Activated T-cell treated with anti-CD3 and anti-CD28 coated beads, Interleukin-2, amount 50 U/mL, for 72 hours (primary cell): ENCODE measurements around the gene SRRT. TPM values are rescaled to one million over a fixed set of nuclear protein-coding genes. Genes with fewer than 3 reads are reported as not detected.

Experiments used
- ATAC-seq, 2 donors: fragments of 150-1000 bp; cut with Tn5 transposase; replicated peaks in 1 of 2; 2 replicates each; pipeline ENCODE4 v1.10.0; 2021; ENCODE audit warnings: moderate library complexity in 2 of 2, mild to moderate bottlenecking in 1 of 2
- DNase-seq, 2 donors: peaks; one replicate each; pipeline ENCODE4 v3.0.0; 2021 to 2022; ENCODE audit warnings: mixed read lengths in 1 of 2
- H3K27ac Mint-ChIP-seq: one replicate; pipeline ENCODE4 v1.8.0; 2022; ENCODE audit warnings: mild to moderate bottlenecking, moderate library complexity, mixed read lengths
- H3K27me3 Mint-ChIP-seq: one replicate; pipeline ENCODE4 v1.8.0; 2022; ENCODE audit warnings: low read depth, mixed read lengths
- H3K36me3 Mint-ChIP-seq, 2 donors: one replicate each; pipeline ENCODE4 v1.8.0; 2022; ENCODE audit warnings: mixed read lengths in 2 of 2, mild to moderate bottlenecking in 1 of 2; ENCODE audit not compliant: insufficient read depth in 2 of 2
- H3K4me1 Mint-ChIP-seq: one replicate; pipeline ENCODE4 v1.8.0; 2022; ENCODE audit warnings: low read depth, mixed read lengths
- H3K4me3 Mint-ChIP-seq, 2 donors: one replicate each; pipeline ENCODE4 v1.8.0; 2022; ENCODE audit warnings: mild to moderate bottlenecking in 2 of 2, mixed read lengths in 2 of 2, moderate library complexity in 2 of 2
- H3K9me3 Mint-ChIP-seq, 2 donors: one replicate each; pipeline ENCODE4 v1.8.0; 2022; ENCODE audit warnings: mixed read lengths in 2 of 2
- total RNA-seq, 2 donors: library from RNA; stranded (reverse); gene quantifications; one replicate each; pipeline ENCODE4 v1.2.3, GENCODE V29; 2022

Gene SRRT
- total RNA-seq, 2 donors from 2014 or later, result 140 to 145 TPM

DNA sequence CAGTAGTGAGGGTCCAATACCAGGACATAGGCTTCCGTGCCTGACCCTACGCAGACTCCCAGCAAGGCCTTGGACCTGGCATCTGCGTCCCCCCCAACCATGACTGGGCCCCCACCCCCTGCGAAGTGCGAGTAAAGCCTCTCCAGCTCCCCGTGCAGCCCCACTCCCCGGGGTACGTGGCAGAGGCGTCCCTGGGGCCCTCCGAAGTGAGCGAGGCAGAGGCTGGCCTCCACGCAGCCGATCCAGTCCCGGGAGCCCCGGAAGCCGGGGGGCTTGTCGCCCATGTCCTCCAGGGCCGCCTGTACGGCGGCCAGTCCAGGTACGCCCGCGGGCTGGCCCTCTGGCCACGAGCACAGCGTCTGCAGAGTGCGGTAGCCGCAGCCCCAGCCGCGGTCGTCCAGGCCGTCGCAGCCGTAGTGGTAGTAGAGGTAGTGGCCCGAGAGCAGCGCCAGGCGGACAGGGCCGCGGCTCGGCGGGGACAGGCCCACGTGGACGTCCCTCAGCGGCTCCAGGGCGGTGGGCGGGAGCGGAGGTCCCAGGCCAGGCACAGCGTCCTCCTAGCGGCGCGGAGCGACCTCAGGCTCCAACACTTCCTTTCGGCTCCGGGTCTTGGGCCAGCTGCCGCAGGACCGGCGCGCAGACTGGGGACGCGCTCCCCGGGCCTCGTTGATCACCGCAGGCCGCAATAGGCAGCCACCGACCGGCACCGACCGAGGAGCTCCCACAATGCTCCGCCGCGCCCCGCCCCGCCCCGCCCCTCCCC is 14.3 kb downstream of the SRRT start, which contains the start of gene UFSP1:
Gene UFSP1, minus strand, starts transcription at position 728 of the 763 bp plus-strand sequence. Its CDS starts 444 bp downstream, at position 284.
- Mint-ChIP-seq H3K27ac (peak within 1 kb of the TSS; percentile 62), H3K27me3 (peaks cover 32% of the 10 kb centered on the region), H3K36me3 (peaks cover 10 to 11% of the 10 kb centered on the region in 2 donors), H3K4me1 (peaks cover 50% of the 10 kb centered on the region), H3K9me3 (no peaks in the 10 kb centered on the region), H3K4me3 (peak within 1 kb of the TSS; percentile 83 to 89)
- DNase-seq, result no peak
- peak; percentile 54 to 58 for ATAC-seq

DNA sequence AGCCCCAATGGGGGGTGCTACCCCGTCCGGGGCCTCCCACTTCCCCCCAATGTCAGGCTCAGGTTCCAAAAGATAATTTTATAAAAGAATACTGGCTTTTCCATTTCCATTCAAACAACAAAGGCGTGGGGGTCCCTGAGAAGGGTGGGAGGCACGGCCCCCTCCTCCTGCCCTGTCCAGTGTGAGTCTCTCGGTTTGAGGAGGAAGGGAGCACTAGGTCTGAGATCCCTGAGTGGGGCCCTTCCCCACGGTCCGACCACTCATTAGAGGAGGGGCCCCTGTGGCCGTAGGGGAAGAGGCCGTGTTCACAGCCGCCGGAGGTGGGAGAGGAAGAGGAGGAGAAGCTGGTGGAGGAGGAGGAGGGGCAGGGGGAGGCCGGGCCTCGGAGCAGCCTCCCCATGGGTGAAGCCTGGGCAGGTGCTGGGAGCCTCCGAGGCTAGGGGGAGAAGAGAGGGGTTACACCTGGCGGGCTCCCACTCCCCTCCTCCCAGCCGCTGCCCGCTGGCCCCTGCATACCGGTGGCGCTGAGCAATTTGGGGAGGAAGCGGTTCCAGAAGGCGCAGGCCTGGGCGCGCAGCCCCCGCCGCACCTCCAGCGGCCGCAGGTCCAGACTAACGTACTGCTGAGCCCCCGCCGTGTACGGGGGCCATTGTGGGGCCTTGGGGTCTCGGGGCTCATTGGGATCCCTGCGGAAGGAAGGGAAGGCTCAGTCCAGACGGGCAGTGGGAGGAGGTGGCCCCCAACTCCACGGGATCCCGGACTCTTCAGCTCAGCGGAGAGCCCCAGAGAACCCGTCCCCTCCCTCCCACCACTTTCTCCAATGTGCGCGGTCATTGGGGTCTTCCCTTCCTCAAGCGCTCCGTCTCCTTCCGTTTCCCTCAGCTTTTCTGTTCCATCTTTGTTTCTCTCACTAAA is 16.0 kb downstream of the SRRT start:
- Mint-ChIP-seq H3K9me3 (no peaks in the 10 kb centered on the region), H3K27ac (peak overlapping the region; percentile 86), H3K4me1 (peaks cover 41% of the 10 kb centered on the region), H3K27me3 (peaks cover 37% of the 10 kb centered on the region), H3K4me3 (peak overlapping the region; percentile 87 to 89), H3K36me3 (peaks cover 7 to 10% of the 10 kb centered on the region in 2 donors)
- ATAC-seq (no peak), DNase-seq (no peak)

DNA sequence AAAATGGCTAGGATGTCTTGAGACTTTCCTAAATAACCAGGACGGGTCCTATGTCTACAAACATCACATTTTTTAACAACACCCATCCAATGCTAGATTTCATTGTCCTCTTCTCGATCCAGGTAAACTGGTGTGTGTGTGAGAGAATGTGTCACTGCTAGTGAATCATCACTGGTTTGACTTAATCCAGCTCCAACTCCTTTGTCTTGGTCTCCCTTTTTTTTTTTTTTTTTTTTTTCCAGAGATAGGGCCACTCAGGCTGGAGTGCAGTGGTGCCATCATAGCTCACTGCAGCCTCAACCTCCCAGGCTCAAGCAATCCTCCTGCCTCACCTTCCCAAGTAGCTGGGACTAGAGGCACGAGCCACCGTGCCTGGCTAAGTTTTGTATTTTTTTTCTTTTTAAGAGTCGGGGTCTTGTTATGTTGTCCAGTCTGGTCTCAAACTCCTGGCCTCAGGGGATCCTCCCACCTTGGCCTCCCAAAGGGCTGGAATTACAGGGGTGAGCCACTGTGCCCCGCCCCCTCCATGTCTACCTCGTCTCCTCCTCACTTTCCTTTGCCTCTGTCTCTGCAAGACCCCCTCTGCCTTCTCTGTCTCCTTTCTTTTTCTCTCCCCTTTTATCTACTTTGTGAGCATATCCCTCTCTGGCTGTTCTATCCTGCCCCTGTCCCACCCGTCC is 16.8 kb downstream of the SRRT start:
- H3K4me3 Mint-ChIP-seq, result peak overlapping the region; percentile 71 to 87
- peak overlapping the region; percentile 86 for H3K27ac Mint-ChIP-seq
- no peaks in the 10 kb centered on the region for H3K9me3 Mint-ChIP-seq

DNA sequence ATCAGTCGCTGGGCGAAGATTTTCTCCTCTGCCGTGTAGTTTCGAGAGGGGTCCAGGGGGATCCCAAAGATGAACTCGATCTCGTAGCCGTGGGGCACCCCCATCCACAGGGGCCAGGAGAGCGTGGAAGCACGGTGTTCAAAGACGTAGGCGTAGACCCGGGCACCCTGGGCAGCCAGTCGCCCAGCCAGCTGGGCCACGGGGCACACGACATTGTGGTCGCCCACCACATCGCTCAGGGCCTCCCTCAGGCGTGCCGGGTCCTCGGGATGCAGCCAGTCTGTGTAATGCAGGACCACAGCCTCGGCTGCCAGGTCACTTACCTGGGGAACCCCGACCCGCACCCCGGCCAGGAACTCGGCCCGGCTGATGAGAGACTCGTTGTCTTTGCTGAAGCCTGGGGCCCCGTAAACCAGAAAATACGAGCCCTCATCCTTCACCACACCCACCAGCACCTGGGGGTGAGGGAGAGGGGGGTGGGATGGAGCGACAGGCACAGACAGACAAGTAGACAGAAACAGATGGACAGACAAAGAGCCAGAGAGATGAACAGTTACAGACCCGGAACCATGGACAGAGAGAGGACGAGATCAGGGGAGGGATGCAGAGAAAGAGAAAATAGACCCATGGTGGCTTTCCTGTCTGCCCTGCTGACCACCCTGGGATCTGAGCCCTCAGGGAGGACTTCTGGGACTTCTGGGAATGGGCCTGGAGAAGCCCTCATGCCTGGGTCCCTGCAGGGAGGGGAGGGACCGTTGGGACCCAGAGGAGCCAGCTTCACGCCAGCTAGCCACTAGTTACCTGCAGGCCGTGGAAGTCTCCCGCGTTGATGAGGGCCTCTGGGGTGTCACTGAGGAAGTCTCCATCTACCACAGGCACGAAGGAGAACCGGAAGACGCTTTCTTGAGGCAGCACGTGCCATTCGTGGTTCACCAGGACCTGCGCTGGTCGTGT is 17.7 kb downstream of the SRRT start:
- Mint-ChIP-seq H3K4me3 (no peak overlapping the region), H3K9me3 (no peaks in the 10 kb centered on the region), H3K4me1 (peaks cover 35% of the 10 kb centered on the region), H3K36me3 (peaks cover 0 to 3% of the 10 kb centered on the region in 2 donors), H3K27me3 (peaks cover 44% of the 10 kb centered on the region), H3K27ac (no peak overlapping the region)
- DNase-seq (no peak), ATAC-seq (no peak)

More for the DNA sequence above, 16.8 kb downstream of the SRRT start:
- peaks cover 45% of the 10 kb centered on the region for H3K4me1 Mint-ChIP-seq
- peaks cover 44% of the 10 kb centered on the region for H3K27me3 Mint-ChIP-seq
- DNase-seq (no peak), ATAC-seq (no peak)
- H3K36me3 Mint-ChIP-seq, result peaks cover 5 to 7% of the 10 kb centered on the region in 2 donors

DNA sequence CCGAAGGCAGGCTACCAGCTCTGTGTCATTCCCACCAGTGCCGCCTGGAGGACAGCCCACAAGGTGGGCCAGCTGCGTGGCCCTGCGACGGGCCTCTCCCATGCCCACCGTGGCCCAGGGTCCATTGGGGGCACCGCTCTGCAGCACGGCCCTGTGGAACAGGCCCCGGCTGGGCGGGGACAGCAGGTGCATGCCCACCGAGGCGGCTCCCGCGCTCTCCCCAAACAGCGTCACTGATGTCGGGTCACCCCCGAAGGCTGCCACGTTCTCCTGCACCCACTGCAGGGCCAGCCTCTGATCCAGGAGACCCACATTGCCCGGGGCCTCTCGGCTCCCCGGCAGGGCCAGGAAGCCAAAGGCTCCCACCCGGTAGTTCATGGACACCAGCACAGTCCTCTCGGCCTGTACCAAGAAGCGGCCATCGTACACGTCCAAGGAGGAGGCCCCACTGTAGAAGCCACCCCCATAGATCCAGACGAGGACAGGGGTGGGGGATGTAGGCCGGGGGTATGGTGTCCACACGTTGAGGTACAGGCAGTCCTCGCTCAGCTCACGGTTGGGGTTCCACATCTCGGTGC is 18.5 kb downstream of the SRRT start:
- Mint-ChIP-seq H3K27ac (no peak overlapping the region), H3K4me3 (no peak overlapping the region), H3K4me1 (peaks cover 28% of the 10 kb centered on the region), H3K36me3 (peaks cover 0 to 1% of the 10 kb centered on the region in 2 donors), H3K9me3 (no peaks in the 10 kb centered on the region), H3K27me3 (peaks cover 51% of the 10 kb centered on the region)
- ATAC-seq (no peak), DNase-seq (no peak)

DNA sequence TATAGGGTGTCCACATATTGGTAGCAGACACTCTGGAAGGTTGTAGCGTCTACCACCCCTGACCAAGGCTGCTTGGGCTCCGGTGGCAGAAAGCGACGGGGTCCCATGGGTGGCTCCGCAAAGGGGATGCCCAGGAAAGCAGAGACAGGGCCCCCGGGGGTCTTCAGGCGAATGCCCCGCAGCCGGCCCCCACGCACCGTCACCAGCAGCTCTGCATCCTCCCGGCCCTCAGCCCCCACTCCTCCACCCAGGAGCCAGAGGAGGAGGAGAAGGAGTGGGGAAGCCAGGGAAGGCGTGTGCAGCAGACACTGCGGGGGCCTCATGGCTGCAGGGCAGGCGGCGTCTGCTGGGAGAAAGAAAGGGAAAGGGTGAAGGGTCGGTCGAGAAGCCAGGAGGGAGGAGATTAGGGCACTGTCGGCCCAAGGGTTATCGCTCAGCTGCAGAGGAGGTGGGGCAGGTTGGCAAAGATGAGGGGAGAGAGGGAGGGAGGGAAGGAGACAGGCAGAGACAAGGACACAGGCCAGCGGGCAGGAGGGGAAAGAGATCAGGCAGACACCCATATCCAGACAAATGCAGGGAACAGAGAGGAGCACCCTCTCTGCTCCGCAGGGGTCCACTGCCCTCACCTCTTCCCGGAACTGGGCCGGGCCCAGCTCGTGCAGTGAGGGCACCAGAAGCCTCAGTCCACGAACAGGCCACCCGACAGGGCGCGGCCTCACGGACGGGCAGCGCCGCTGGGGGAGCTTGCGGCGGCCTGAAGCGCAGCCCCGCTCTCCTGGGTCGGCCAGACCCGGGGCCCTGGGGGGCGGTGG is 19.2 kb downstream of the SRRT start:
- Mint-ChIP-seq H3K36me3 (no peaks in the 10 kb centered on the region), H3K4me1 (peaks cover 24% of the 10 kb centered on the region), H3K27ac (no peak overlapping the region), H3K9me3 (no peaks in the 10 kb centered on the region), H3K27me3 (peaks cover 52% of the 10 kb centered on the region), H3K4me3 (peak overlapping the region; percentile 8 to 63)
- no peak for DNase-seq
- ATAC-seq, result no peak

DNA sequence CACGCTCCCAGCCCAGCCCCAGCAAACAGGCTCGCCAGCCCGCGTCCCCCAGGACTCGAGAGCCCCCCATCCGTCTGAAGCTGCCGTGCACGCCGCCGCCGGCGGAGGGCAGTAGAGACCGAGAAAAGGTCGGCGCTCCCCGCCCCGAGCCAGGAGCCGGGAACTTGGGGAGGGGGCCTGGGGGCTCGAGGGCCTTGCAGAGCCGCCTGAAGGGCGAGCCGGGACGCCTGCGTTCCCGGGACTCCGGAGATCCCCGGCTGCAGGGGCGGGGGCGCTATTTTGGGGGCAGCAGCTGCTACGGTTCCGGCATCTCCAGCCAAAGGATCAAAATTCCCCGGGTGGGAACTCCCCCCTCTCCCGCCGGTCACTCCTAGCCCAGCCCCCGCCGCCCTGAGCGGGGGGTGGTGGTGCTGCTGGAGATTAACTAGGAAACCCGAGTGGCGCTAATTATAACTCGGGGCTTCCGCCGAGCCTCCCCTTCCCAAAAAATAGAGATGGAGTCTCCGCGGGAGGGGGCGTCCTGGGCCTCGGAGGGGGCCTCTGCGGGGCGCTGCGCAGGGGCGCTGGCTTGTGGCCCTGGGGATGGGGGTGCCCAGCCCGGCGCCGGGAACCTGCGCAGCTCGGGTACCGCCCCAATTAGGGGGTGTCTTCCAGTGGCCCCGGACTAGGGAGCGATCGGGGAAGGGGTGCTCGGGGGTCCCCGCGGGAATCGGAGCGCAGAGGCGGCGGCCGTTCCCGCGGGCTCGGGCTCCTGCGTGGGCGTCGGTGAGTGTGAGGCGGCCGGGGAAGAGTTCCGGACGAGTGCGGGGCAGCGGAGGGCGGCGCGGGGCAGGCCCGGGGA is 20.2 kb downstream of the SRRT start:
- Mint-ChIP-seq H3K27ac (no peak overlapping the region), H3K27me3 (peaks cover 52% of the 10 kb centered on the region), H3K4me1 (peaks cover 23% of the 10 kb centered on the region), H3K9me3 (no peaks in the 10 kb centered on the region), H3K36me3 (no peaks in the 10 kb centered on the region), H3K4me3 (peak overlapping the region; percentile 52 to 62)
- DNase-seq, result peak; percentile 72 to 77
- ATAC-seq, result peak; percentile 26 to 27

DNA sequence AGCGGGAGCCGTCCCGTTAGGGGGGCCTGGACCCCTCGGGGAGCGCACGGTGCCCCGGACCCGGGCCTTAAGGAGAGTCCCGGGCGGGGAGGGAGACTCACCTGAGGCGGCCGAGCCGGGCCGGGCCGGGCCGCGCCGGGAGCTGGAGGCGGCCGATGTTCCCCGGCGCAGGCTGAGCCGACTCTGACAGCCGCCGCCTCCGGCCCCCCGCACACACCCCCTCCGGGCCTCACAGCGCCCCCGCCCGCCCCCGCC is 20.7 kb downstream of the SRRT start, which contains the start of gene ACHE:
Gene ACHE, minus strand, starts transcription at position 188 of the 255 bp plus-strand sequence. CDS start 1,656 bp downstream, outside the sequence.
- Mint-ChIP-seq H3K9me3 (no peaks in the 10 kb centered on the region), H3K36me3 (no peaks in the 10 kb centered on the region), H3K4me1 (peaks cover 18% of the 10 kb centered on the region), H3K4me3 (peak within 1 kb of the TSS; percentile 72 to 88), H3K27ac (no peak within 1 kb of the TSS), H3K27me3 (peaks cover 47% of the 10 kb centered on the region)
- ATAC-seq (peak; percentile 27 to 40), DNase-seq (no peak)

DNA sequence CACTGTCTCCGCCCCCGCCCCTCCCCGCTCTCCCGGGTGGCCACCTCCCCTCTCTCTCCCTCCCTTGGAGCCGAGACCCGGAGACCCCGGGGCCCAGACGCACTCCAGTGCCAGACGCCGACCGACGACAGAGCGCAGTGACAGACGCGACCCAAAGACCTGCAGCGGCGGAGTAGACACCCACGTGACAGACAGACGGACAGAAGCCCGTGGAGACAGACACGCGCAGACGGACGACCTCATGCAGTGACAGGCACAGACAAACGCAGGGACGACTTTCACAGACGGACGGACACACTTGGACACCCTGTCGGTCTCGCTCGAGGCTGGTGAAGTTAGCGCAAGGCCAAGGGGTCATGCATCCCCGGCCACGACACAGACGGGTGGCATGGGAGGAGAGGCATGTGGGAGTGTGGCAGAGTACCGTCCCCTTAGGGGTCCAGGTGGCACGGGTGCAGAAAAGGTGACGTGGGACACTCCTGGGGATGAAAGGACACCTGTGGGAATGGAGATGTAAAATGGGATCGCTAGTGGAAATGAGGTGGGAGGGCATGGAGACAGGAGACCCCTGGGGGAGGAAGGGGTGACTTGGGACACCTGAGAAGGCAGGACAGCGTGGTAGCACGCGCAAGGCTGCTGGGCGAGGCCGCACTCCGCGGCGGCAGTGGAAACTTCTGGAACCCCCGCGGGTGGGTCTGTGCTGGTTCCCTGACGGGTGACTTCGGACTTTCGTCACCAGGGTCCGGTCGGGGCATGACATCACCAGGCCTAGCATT is 21.2 kb downstream of the SRRT start:
- no peaks in the 10 kb centered on the region for H3K36me3 Mint-ChIP-seq
- peak; percentile 25 to 32 for ATAC-seq
- H3K27me3 Mint-ChIP-seq, result peaks cover 50% of the 10 kb centered on the region
- H3K27ac Mint-ChIP-seq, result no peak overlapping the region
- peaks cover 14% of the 10 kb centered on the region for H3K4me1 Mint-ChIP-seq
- H3K4me3 Mint-ChIP-seq, result peak overlapping the region; percentile 72 to 88
- peak in 1 of 2 donors; percentile 39 for DNase-seq
- no peaks in the 10 kb centered on the region for H3K9me3 Mint-ChIP-seq
